PC-9 (cell line): ENCODE data around the gene CALR3. TPM values are rescaled to one million over a fixed set of nuclear protein-coding genes. Genes with fewer than 3 reads are reported as not detected.

Experiments
- BruUV-seq: library from RNA; stranded (reverse); fragments of 400-500 nt; replicated peaks from 2 replicates; lab custom pipeline; 2021; lab: Mats Ljungman, UMichigan
- CTCF ChIA-PET: fragments of 300-600 bp; sonication (Branson Sonifier 250); formaldehyde crosslinking; loops from one replicate; lab custom pipeline; 2022; ENCODE audit warnings: antibody characterized with exemption; lab: Charles Lee
- POLR2A ChIA-PET: fragments of 300-600 bp; sonication (Branson Sonifier 250); formaldehyde crosslinking; loops from one replicate; lab custom pipeline; 2022; ENCODE audit warnings: antibody characterized with exemption; ENCODE audit not compliant: unreplicated experiment; lab: Charles Lee
- DNase-seq, 2 experiments: peaks; one replicate each; pipeline versions ENCODE4 v3.0.0 to v3.0.0-alpha.2; 2015 to 2022; ENCODE audit warnings: mixed read lengths in 1 of 2
- H2AFZ ChIP-seq: fragments of 200-600 bp; sonication (generic); 2 replicates; pipeline ENCODE4 v1.8.1; 2017; ENCODE audit warnings: antibody characterized with exemption
- H3F3A ChIP-seq: fragments of 200-600 bp; sonication (generic); 2 replicates; pipeline ENCODE4 v1.8.1; 2017; ENCODE audit warnings: antibody characterized with exemption, mild to moderate bottlenecking, low read depth; ENCODE audit not compliant: insufficient read depth
- H3K27ac ChIP-seq: fragments of 200-600 bp; sonication (generic); 2 replicates; pipeline ENCODE4 v1.6.1; 2016; ENCODE audit warnings: mixed run types
- H3K27me3 ChIP-seq: fragments of 200-600 bp; sonication (generic); 2 replicates; pipeline ENCODE4 v1.6.1; 2016; ENCODE audit warnings: low read depth, mixed run types; ENCODE audit not compliant: insufficient read depth
- H3K36me3 ChIP-seq: fragments of 200-600 bp; sonication (generic); 2 replicates; pipeline ENCODE4 v1.6.1; 2016; ENCODE audit warnings: low read depth, mixed run types
- H3K4me1 ChIP-seq: fragments of 200-600 bp; sonication (generic); replicated peaks from 2 replicates; pipeline ENCODE4 v1.6.1; 2016; ENCODE audit warnings: mixed run types; ENCODE audit not compliant: insufficient read depth
- H3K4me2 ChIP-seq: fragments of 200-600 bp; sonication (generic); 2 replicates; pipeline ENCODE4 v1.6.1; 2017; ENCODE audit warnings: mixed run types
- H3K4me3 ChIP-seq: fragments of 200-600 bp; sonication (generic); 2 replicates; pipeline ENCODE4 v1.6.1; 2016; ENCODE audit warnings: mixed run types
- H3K79me2 ChIP-seq: fragments of 200-600 bp; sonication (generic); 2 replicates; pipeline ENCODE4 v1.6.1; 2017; ENCODE audit warnings: low read depth, mixed run types
- H3K9me2 ChIP-seq: fragments of 200-600 bp; sonication (generic); 2 replicates; pipeline ENCODE4 v1.8.1; 2017; ENCODE audit warnings: mild to moderate bottlenecking; ENCODE audit not compliant: insufficient read depth
- H3K9me3 ChIP-seq: fragments of 200-600 bp; sonication (generic); 2 replicates; pipeline ENCODE4 v1.8.1; 2016; ENCODE audit warnings: low read depth; ENCODE audit not compliant: insufficient read depth
- H4K20me1 ChIP-seq: fragments of 200-600 bp; sonication (generic); 2 replicates; pipeline ENCODE4 v1.8.1; 2017; ENCODE audit not compliant: insufficient read depth
- CTCF ChIP-seq: fragments of 200-600 bp; sonication (generic); conservative IDR thresholded peaks from 2 replicates; pipeline ENCODE4 v1.6.1; 2017; ENCODE audit warnings: mixed run types, antibody characterized with exemption, mild to moderate bottlenecking, moderate library complexity
- EZH2 ChIP-seq: fragments of 200-600 bp; sonication (generic); IDR thresholded peaks from 2 replicates; pipeline ENCODE4 v1.8.0; 2017; ENCODE audit warnings: antibody characterized with exemption, low read depth
- intact Hi-C: fragments of 100-400 bp; cut with micrococcal nuclease; formaldehyde crosslinking; loops from one replicate; pipeline ENCODE4 v1.10.0; 2022; ENCODE audit not compliant: unreplicated experiment
- total RNA-seq: library from RNA; stranded (reverse); gene quantifications from 2 replicates; pipeline ENCODE4 v1.2.3, GENCODE V29; 2021

Gene CALR3
- total RNA-seq, 1 experiment from 2014 or later: not detected

GRCh38 chr19:16433986-16434385 lies 62.0 kb downstream of the CALR3 start:
- H3K4me1 ChIP-seq: no peaks in the 10 kb centered on the region
- peaks cover 19% of the 10 kb centered on the region for H3K36me3 ChIP-seq
- intact Hi-C loops: no loop called here
- H3K9me3 ChIP-seq: no peaks in the 10 kb centered on the region
- ChIA-PET POLR2A (no interaction called here), CTCF (no interaction called here)
- H3K79me2 ChIP-seq: no peaks in the 10 kb centered on the region
- TF ChIP-seq EZH2 (no peak), CTCF (no peak)
- H3F3A ChIP-seq: peaks cover 6% of the 10 kb centered on the region; the same call in 1 of the 2 replicates
- no TSS peak for BruUV-seq
- no peaks in the 10 kb centered on the region for H3K27me3 ChIP-seq
- no peak overlapping the region for H3K4me2 ChIP-seq
- H4K20me1 ChIP-seq: no peaks in the 10 kb centered on the region; the same call in 1 of the 2 replicates
- no peak for DNase-seq
- no peak overlapping the region for H3K27ac ChIP-seq
- H3K4me3 ChIP-seq: no peak overlapping the region
- H2AFZ ChIP-seq: no peak overlapping the region
- H3K9me2 ChIP-seq: no peaks in the 10 kb centered on the region

- no peaks in the 10 kb centered on the region; the same call in 1 of the 2 replicates for H4K20me1 ChIP-seq
- H3K79me2 ChIP-seq: no peaks in the 10 kb centered on the region
- 0 out of 2 replicates have a peak, but pooled peaks cover 2% of the 10 kb centered on the region for H3F3A ChIP-seq
- no peaks in the 10 kb centered on the region for H3K9me2 ChIP-seq
- POLR2A ChIA-PET: no interaction called here
- H3K4me2 ChIP-seq: no peak overlapping the region
- no peak overlapping the region for H3K4me3 ChIP-seq
- H3K36me3 ChIP-seq: peaks cover 25% of the 10 kb centered on the region
- no TSS peak for BruUV-seq
- no peaks in the 10 kb centered on the region for H3K27me3 ChIP-seq
- intact Hi-C loops: no loop called here
- no peak for DNase-seq
- CTCF ChIA-PET: no interaction called here
- H3K27ac ChIP-seq: no peak overlapping the region
- H2AFZ ChIP-seq: no peak overlapping the region
- H3K9me3 ChIP-seq: no peaks in the 10 kb centered on the region
- no peaks in the 10 kb centered on the region for H3K4me1 ChIP-seq
- no peak for TF ChIP-seq EZH2
- TF ChIP-seq CTCF: no peak
These were observed 66.2 kb downstream of the CALR3 start for GRCh38 chr19:16429759-16430091.

- Histone ChIP-seq H3K79me2 (no peaks in the 10 kb centered on the region), H3K36me3 (peaks cover 21% of the 10 kb centered on the region), H3K27ac (no peak overlapping the region), H3K9me3 (no peaks in the 10 kb centered on the region), H3K9me2 (no peaks in the 10 kb centered on the region), H3K4me1 (no peaks in the 10 kb centered on the region), H3K4me2 (no peak overlapping the region), H3F3A (0 out of 2 replicates have a peak, but pooled peaks cover 2% of the 10 kb centered on the region), H4K20me1 (no peaks in the 10 kb centered on the region; the same call in 1 of the 2 replicates), H3K27me3 (no peaks in the 10 kb centered on the region), H3K4me3 (no peak overlapping the region), H2AFZ (no peak overlapping the region)
- no peak for DNase-seq
- ChIA-PET POLR2A (no interaction called here), CTCF (interaction anchor here (0.5 kb wide), 1 partner anchor 70 kb away, joined by 5 read pairs; no protein-coding TSS in a partner anchor)
- intact Hi-C loops: no loop called here
- no TSS peak for BruUV-seq
- TF ChIP-seq CTCF (no peak), EZH2 (no peak)
These were observed 66.8 kb downstream of the CALR3 start for GRCh38 chr19:16429066-16429758.

Other genes starting within 250 kb of the CALR3 start
- gene KLF2, start 171.3 kb downstream of the CALR3 start, total RNA-seq: 1.6 and 2.0 TPM in 2 replicates
- 40.9 and 49.0 TPM in 2 replicates for gene EPS15L1, start 24.2 kb downstream of the CALR3 start, total RNA-seq
- 5.0 and 6.7 TPM in 2 replicates for gene C19orf44, start 227 bp upstream of the CALR3 start, total RNA-seq
- gene CHERP, start 46.3 kb upstream of the CALR3 start, total RNA-seq: 47.7 and 52.9 TPM in 2 replicates
- gene SLC35E1, start 76.2 kb upstream of the CALR3 start, total RNA-seq: 61.0 and 65.3 TPM in 2 replicates
- gene MED26, start 132.0 kb upstream of the CALR3 start, total RNA-seq: 11.9 and 13.0 TPM in 2 replicates
- 69.7 and 72.9 TPM in 2 replicates for gene SMIM7, start 164.0 kb upstream of the CALR3 start, total RNA-seq
- gene TMEM38A, start 165.0 kb upstream of the CALR3 start, total RNA-seq: 14.2 and 16.0 TPM in 2 replicates
- 3.0 and 5.0 TPM in 2 replicates for gene NWD1, start 223.7 kb upstream of the CALR3 start, total RNA-seq